NB4 (cell line): ENCODE measurements around the gene SLC12A5.
A peak's percentile ranks its signal among the peaks of the same experiment; 100 is the strongest.

Source experiments
- DNase-seq: peaks from one replicate; pipeline ENCODE4 v3.0.0; 2010; ENCODE audit warnings: low read depth
- H3K4me3 ChIP-seq: one replicate; pipeline ENCODE4 v1.5.1; 2011; ENCODE audit warnings: mild to moderate bottlenecking, low read depth, low read length, moderate library complexity
- MYC ChIP-seq: IDR thresholded peaks from 2 replicates; pipeline ENCODE4 v1.6.1; 2011; ENCODE audit warnings: low read depth, low read length
- POLR2A ChIP-seq: IDR thresholded peaks from 2 replicates; pipeline ENCODE4 v1.6.1; 2011; ENCODE audit warnings: mild to moderate bottlenecking; ENCODE audit not compliant: insufficient read length; ENCODE audit errors: extremely low read depth
- TF ChIP-seq, protein P1 (sequence below): IDR thresholded peaks from one replicate; pipeline ENCODE4 v1.5.1; 2012; ENCODE audit warnings: low read depth, low read length
- TF ChIP-seq, protein P2 (sequence below): IDR thresholded peaks from 2 replicates; pipeline ENCODE4 v1.6.1; 2011; ENCODE audit warnings: low read depth, low read length

The SLC12A5 gene

DNA sequence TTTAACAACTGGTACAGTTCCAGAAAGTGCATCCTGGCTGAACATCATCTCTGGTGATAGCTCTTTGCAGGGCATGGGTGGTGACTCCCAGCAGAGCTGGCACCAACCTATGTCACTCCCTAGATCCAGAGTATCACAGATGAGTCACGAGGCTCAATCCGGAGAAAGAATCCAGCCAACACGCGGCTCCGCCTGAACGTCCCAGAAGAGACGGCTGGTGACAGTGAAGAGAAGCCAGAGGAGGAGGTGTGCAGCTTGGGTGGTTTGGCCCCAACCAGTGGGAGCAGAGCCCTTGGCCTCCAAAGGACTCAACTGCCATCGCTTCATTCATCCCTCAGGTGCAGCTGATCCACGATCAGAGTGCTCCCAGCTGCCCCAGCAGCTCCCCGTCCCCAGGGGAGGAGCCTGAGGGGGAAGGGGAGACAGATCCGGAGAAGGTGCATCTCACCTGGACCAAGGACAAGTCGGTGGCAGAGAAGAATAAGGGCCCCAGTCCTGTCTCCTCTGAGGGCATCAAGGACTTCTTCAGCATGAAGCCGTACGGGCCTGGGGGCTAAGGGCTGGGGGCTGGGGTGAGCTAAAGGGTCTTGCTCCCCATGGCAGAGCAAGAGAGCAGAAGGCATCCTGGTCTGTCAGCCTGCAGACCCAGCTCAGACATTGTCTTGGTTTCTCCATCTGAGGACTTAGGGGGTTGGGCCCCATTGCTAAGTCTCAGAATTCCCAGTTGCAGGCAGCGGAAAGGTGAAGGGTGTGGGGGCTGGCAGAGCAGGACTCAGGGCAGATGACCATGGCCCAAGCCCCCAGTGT, 27.2 kb downstream of the SLC12A5 start:
- DNase-seq = no peak
- no peak overlapping the region for H3K4me3 ChIP-seq
- TF ChIP-seq POLR2A (no peak), MYC (no peak)
- TF ChIP-seq, protein P1, sequence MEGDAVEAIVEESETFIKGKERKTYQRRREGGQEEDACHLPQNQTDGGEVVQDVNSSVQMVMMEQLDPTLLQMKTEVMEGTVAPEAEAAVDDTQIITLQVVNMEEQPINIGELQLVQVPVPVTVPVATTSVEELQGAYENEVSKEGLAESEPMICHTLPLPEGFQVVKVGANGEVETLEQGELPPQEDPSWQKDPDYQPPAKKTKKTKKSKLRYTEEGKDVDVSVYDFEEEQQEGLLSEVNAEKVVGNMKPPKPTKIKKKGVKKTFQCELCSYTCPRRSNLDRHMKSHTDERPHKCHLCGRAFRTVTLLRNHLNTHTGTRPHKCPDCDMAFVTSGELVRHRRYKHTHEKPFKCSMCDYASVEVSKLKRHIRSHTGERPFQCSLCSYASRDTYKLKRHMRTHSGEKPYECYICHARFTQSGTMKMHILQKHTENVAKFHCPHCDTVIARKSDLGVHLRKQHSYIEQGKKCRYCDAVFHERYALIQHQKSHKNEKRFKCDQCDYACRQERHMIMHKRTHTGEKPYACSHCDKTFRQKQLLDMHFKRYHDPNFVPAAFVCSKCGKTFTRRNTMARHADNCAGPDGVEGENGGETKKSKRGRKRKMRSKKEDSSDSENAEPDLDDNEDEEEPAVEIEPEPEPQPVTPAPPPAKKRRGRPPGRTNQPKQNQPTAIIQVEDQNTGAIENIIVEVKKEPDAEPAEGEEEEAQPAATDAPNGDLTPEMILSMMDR = no peak
- TF ChIP-seq, protein P2, sequence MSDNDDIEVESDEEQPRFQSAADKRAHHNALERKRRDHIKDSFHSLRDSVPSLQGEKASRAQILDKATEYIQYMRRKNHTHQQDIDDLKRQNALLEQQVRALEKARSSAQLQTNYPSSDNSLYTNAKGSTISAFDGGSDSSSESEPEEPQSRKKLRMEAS = no peak

DNA sequence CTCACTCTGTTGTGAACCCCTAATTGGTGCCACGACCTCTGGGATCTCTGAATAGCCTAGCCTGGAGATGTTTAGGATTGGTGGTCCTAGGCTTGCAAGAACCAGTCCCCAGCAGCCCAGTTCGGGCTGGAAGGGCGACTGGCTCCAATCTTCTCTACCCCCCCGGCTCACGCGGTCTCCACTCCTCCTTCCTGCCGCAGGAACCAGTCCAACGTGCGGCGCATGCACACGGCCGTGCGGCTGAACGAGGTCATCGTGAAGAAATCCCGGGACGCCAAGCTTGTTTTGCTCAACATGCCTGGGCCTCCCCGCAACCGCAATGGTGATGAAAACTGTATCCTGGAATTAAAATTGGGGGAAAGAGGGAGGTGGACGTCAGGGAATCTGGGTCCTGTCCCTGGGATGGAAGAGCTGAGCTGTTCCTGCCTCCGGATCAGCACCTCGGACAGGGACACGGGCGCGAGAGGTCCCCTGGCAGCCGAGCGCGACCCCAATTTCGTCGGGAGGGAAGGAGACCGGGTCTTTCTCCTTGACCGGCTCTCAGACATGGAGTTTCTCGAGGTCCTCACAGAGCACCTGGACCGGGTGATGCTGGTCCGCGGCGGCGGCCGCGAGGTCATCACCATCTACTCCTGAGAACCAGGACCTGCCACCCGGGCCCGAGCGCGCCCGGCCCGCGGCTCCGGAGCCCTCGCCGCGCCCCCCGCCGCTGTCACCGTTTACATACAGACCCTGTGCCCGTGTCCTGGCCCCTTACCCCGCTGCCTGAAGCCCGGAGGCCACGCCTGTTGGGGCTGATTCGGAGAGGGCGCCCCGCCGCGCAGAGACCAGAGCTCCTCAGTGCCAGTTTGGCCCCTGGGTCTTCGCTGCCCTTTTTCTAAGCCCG, 28.2 kb downstream of the SLC12A5 start:
- peak; percentile 53 for DNase-seq
- H3K4me3 ChIP-seq = no peak overlapping the region
- TF ChIP-seq POLR2A = no peak
- TF ChIP-seq MYC = no peak
- TF ChIP-seq, protein P1 = no peak
- TF ChIP-seq, protein P2 = no peak

DNA sequence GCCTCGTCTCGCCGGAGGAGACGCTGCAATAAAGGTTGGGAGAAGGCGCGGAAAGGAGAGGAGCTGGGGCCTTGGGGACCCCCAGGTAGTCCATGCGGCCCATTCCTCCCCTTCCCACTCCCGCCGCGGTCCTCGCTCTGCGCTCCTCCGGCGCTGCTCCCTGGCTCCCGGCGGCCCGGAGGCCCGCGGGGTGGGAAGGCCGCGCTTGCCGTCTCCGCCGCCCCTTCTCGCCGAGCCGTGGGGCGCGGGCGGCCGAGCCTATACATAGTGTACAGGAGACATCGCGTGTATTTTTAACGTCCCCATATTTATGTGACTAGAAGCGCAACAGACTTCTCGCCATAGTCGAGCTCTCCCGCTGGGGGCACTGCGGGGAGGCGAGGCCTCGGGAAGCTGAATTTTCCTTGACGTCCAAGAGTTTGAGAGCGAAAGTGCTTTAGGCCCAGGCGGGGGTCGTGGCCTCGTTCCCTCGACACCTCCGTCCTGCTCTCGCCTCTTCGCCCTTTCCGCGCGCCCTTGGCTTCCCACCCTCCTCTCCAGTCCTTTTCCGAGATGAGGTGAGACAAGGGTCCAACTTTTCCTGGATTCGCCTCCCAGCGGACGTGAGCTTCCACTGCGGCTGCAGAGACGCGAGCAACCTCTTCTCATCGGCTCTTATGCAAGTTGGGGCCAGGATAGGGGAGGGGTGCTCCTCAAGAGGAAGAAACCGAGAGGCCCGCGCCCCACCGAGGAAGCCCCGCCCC, 29.0 kb downstream of the SLC12A5 start:
- TF ChIP-seq, protein P1 = peak; percentile 12
- TF ChIP-seq, protein P2 = no peak
- peak; percentile 92 for DNase-seq

DNA sequence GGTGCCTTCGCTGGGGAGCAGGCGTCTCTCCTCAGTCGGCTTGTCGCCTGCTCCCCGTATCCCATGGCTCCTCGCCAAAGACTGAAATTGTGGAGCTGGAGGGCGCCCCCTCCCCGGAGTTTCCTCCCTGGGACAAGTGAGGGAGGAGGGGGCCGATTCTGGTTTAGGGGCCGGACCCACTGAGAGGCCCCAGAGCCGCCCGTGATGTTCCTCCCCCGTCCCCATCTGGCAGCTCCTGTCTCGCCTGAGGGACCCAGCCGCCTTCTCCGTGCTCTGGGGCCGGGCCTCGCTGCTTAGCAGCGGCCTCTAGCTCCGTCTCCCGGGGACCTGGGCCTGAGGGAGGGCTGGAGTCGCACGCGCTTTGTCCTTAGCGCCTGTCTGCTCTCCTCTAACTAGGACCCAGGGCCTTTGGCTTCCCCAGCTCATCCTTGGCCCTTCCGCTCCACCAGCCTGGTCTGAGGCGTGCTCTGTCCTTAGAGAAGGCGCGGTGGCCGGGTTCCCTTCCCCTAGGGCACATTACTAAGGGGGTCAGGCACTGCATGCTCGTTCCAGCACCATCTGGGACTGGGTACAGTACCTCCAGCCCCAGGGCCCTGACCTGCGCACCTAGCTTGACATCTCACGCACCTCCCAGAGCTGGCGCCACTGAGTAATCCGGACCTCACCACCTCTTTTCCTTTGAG, 29.7 kb downstream of the SLC12A5 start:
- no peak overlapping the region for H3K4me3 ChIP-seq
- TF ChIP-seq, protein P1 = no peak
- TF ChIP-seq MYC (no peak), POLR2A (no peak)
- TF ChIP-seq, protein P2 = no peak
- DNase-seq = peak; percentile 83

More for the DNA sequence above, 29.0 kb downstream of the SLC12A5 start:
- H3K4me3 ChIP-seq = no peak overlapping the region

DNA sequence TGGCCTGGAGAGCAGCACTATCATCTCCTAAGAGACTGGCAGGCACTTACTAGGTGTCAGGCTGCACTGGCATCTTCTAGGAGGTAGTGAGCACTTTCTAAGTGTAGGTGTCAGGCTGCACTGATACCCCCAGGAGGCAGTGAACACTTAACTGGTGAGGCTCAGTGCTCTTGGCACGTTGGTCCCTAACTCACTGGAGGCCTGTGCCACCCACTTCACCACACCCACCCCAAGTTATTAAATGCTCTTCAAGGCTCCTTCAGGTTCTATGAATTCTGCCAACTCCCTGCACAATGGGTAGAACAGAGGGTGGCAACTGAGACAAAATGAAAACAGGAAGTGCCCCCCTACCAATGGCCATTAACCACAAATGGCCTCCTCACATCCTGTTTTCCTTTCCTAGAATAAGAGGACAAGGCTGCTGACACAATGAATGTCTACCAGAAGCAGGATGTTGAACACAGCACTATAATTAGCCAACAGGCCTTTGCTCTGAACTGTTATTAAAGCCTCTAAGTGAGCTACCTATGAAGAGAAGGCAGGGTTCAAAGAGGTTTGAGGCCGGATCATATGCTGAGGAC, 31.4 kb downstream of the SLC12A5 start:
- peak; percentile 89 for DNase-seq
- H3K4me3 ChIP-seq = no peak overlapping the region

More for the DNA sequence above, 31.4 kb downstream of the SLC12A5 start:
- TF ChIP-seq, protein P2 = peak; percentile 26; the same call in 1 of the 2 replicates
- TF ChIP-seq, protein P1 = no peak
- TF ChIP-seq MYC (peak; percentile 20; the same call in 1 of the 2 replicates), POLR2A (no peak)
